ENCODE data around the gene SND1.

Gene SND1

DNA sequence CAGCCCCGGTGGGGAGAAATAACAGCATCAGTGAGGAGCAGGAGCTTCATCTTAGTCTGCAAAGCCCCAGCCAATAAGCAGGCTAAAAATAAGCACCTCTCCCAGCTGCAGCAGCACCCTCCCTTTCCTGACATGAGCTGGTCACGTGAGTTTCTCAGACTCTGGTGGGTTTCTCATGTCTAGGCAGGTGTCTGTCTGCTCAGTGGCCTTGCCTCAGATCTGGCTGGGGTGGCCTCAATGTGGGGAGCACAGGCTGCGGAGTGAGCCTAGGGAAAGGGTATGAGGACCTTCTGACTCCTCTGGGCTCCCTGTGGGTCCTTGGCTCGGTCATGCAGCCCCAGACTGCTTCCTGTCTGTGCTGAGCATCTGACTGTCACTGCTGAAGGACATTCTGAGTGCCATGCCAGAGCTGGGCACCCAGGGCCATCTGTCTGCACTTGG is 460.8 kb downstream of the SND1 start:
- no peak overlapping the region for H3K4me3 ChIP-seq (ENCODE audit: low read depth, low read length)
- no peaks in the 10 kb centered on the region for H3K9me3 ChIP-seq (ENCODE audit: control insufficient read depth, insufficient read depth, low read length)
- H3K27ac ChIP-seq (ENCODE audit: low read depth, low read length) = no peak overlapping the region
- H3K27me3 ChIP-seq (ENCODE audit: control insufficient read depth, insufficient read depth, low read length) = peaks cover 25% of the 10 kb centered on the region
- H3K9ac ChIP-seq (ENCODE audit: low read depth, low read length) = no peak overlapping the region
- H3K4me1 ChIP-seq (ENCODE audit: control insufficient read depth, insufficient read depth, low read length) = no peaks in the 10 kb centered on the region
- H3K36me3 ChIP-seq (ENCODE audit: control insufficient read depth, insufficient read depth, low read length) = no peaks in the 10 kb centered on the region

DNA sequence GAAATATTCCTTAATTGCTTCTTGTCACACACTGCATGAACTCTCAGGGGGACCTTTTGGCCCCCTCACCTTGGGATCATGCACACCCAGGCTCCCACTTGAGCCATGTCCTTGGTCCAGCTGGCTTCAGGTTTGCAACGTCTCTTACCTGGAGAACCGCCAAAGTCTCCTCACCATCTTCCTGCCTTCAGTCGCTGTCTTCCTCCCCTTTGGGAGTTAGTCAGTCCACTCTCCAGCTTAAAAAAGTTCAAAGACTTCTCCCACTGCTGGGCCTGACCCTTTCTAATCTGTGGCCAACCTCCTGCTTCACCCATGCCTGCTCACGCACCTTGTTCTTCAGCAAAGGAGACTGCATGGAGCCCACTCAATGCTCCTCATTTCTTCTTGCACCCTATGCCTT is 461.8 kb downstream of the SND1 start:
- no peak overlapping the region for H3K4me3 ChIP-seq (ENCODE audit: low read depth, low read length)
- H3K27me3 ChIP-seq (ENCODE audit: control insufficient read depth, insufficient read depth, low read length) = peaks cover 21% of the 10 kb centered on the region
- H3K9me3 ChIP-seq (ENCODE audit: control insufficient read depth, insufficient read depth, low read length) = no peaks in the 10 kb centered on the region
- H3K9ac ChIP-seq (ENCODE audit: low read depth, low read length) = no peak overlapping the region
- H3K4me1 ChIP-seq (ENCODE audit: control insufficient read depth, insufficient read depth, low read length) = no peaks in the 10 kb centered on the region
- H3K36me3 ChIP-seq (ENCODE audit: control insufficient read depth, insufficient read depth, low read length) = no peaks in the 10 kb centered on the region
- H3K27ac ChIP-seq (ENCODE audit: low read depth, low read length) = no peak overlapping the region

DNA sequence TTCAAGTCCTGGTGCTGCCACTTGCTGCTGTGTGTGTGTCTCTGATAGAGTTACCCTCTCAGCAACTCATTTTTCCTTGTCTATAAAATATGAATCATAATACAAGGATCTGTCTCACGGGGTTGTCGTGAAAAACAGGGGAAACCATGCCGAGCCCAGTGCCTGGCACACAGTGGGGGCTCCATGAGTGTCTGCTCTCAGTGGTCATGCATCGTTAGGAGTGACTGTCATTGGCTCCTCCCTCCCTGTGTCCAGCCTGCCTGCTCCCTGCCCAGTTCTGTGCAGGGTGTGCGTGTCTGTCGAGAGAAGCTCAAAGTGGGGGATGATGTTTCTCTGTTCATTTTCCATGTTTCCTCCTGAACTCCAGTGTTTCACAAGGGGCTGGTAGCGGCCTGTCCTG is 462.8 kb downstream of the SND1 start:
- H3K9ac ChIP-seq (ENCODE audit: low read depth, low read length) = no peak overlapping the region

DNA sequence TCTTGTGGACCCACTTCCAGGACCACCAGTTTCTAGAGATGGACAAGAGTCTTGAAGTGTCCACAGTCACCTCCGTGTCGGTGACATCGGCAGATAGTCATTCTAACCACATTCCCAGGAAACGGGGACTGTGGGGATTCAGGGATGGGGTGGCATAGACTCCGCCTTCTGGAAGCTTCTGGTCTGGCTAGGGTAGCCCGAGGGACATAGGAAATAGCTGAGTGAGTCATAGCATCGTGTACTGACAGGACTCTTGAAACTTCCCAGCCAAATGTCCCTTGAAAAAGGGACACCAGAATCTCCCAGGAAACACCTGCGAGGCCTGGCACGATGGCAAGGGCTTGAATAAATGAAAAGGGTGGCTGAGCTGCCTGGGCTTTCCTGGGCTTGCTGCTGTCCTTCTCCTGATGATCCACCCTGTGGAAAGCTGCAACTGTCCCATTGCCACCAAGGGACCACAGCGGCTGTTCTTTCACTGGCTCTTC is 463.4 kb downstream of the SND1 start:
- Histone ChIP-seq H3K9me3 (ENCODE audit: control insufficient read depth, insufficient read depth, low read length) (no peaks in the 10 kb centered on the region), H3K4me1 (ENCODE audit: control insufficient read depth, insufficient read depth, low read length) (no peaks in the 10 kb centered on the region), H3K27ac (ENCODE audit: low read depth, low read length) (no peak overlapping the region), H3K9ac (ENCODE audit: low read depth, low read length) (no peak overlapping the region), H3K4me3 (ENCODE audit: low read depth, low read length) (no peak overlapping the region), H3K36me3 (ENCODE audit: control insufficient read depth, insufficient read depth, low read length) (no peaks in the 10 kb centered on the region), H3K27me3 (ENCODE audit: control insufficient read depth, insufficient read depth, low read length) (peaks cover 20% of the 10 kb centered on the region)

More for the DNA sequence above, 462.8 kb downstream of the SND1 start:
- Histone ChIP-seq H3K36me3 (ENCODE audit: control insufficient read depth, insufficient read depth, low read length) (no peaks in the 10 kb centered on the region), H3K4me3 (ENCODE audit: low read depth, low read length) (no peak overlapping the region), H3K9me3 (ENCODE audit: control insufficient read depth, insufficient read depth, low read length) (no peaks in the 10 kb centered on the region), H3K27me3 (ENCODE audit: control insufficient read depth, insufficient read depth, low read length) (peaks cover 20% of the 10 kb centered on the region), H3K4me1 (ENCODE audit: control insufficient read depth, insufficient read depth, low read length) (no peaks in the 10 kb centered on the region), H3K27ac (ENCODE audit: low read depth, low read length) (no peak overlapping the region)

DNA sequence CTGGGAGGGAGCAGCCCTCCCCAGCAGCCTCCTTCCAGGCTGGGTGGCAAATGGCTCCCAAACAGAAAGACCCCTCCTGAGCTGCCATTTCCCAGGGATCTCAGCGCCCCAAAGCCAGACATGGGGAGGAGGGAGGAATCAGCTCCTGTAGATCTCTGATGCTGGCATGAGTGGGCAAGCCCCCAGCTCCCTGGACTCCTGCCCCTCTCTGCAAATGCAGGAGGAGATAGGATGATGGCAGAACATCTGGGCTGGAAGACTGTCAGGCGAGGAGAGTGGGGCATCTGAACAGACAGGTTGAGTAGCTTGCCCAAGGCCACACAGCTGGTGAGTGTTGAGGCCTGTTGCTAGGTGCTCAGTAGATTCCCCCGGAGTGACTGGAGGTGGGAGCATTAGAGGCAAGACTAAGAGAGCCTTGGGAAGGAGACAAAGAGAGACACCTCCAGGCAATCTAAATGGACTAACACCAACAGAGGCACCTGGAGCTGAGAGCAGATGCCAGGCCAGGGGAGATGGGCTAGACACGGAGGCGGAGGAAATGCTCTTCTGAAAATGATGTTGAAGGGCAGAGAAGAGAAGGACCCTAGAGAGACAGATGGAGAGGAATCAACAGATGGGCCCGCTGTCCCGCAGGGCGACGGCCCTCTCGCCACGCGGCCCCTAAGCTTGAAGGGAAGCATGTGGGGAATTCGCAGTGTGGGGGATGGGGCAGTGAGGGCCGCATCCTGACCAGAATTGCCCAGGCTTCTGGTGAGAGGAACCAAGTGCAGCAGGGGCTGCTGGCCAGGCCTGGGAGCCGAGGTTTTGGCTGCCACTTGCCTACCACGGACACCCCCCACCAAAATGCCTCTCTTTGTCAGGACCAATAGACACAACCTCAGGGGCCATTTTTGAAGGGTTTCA is 464.1 kb downstream of the SND1 start:
- Histone ChIP-seq H3K9me3 (ENCODE audit: control insufficient read depth, insufficient read depth, low read length) (no peaks in the 10 kb centered on the region), H3K36me3 (ENCODE audit: control insufficient read depth, insufficient read depth, low read length) (no peaks in the 10 kb centered on the region), H3K9ac (ENCODE audit: low read depth, low read length) (no peak overlapping the region), H3K4me3 (ENCODE audit: low read depth, low read length) (no peak overlapping the region), H3K4me1 (ENCODE audit: control insufficient read depth, insufficient read depth, low read length) (no peaks in the 10 kb centered on the region), H3K27ac (ENCODE audit: low read depth, low read length) (no peak overlapping the region), H3K27me3 (ENCODE audit: control insufficient read depth, insufficient read depth, low read length) (peaks cover 20% of the 10 kb centered on the region)

DNA sequence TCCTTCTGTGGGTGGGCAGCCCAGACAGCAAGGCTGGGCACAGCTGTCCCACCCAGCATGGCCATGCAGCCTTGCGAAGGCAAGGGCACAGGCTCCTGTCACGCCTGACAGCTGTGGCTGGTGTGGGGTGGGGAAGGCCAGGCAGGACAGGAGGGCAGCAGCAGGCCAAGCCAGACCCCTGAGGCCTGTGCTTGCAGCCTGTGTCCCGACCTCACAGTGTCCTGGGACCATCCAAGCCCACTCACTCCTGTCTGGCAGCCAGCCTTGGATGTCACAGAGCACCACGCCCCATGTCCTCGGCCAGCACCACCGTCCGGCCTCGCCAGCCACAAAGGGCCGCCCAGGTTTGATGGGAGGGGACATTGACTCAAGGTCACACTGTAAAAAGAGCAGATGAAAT is 464.7 kb downstream of the SND1 start:
- no peaks in the 10 kb centered on the region for H3K36me3 ChIP-seq (ENCODE audit: control insufficient read depth, insufficient read depth, low read length)
- H3K27ac ChIP-seq (ENCODE audit: low read depth, low read length) = no peak overlapping the region
- H3K4me1 ChIP-seq (ENCODE audit: control insufficient read depth, insufficient read depth, low read length) = no peaks in the 10 kb centered on the region
- H3K9me3 ChIP-seq (ENCODE audit: control insufficient read depth, insufficient read depth, low read length) = no peaks in the 10 kb centered on the region
- H3K9ac ChIP-seq (ENCODE audit: low read depth, low read length) = no peak overlapping the region
- peaks cover 20% of the 10 kb centered on the region for H3K27me3 ChIP-seq (ENCODE audit: control insufficient read depth, insufficient read depth, low read length)
- H3K4me3 ChIP-seq (ENCODE audit: low read depth, low read length) = no peak overlapping the region

DNA sequence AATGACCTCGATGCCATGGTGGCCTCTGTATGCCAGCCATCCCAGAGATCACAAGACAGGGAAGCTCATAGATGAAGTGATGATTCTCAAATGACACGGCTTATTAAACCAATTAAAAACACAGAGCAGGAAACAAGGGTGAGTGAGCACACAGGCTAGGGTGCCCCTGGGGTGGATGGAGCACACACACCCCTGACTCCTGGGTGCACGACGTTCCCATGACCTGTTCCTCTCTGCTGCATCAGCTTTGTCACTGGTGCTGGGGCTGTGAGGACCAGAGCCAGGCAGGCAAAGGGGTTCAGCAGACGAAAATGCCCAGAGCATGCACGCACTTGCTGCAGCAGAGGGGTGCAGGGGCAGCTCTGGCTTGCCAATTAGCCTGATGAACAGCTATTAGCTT is 465.7 kb downstream of the SND1 start:
- Histone ChIP-seq H3K27ac (ENCODE audit: low read depth, low read length) (no peak overlapping the region), H3K4me3 (ENCODE audit: low read depth, low read length) (no peak overlapping the region), H3K36me3 (ENCODE audit: control insufficient read depth, insufficient read depth, low read length) (no peaks in the 10 kb centered on the region), H3K9ac (ENCODE audit: low read depth, low read length) (no peak overlapping the region), H3K9me3 (ENCODE audit: control insufficient read depth, insufficient read depth, low read length) (no peaks in the 10 kb centered on the region), H3K4me1 (ENCODE audit: control insufficient read depth, insufficient read depth, low read length) (no peaks in the 10 kb centered on the region), H3K27me3 (ENCODE audit: control insufficient read depth, insufficient read depth, low read length) (peaks cover 19% of the 10 kb centered on the region)

DNA sequence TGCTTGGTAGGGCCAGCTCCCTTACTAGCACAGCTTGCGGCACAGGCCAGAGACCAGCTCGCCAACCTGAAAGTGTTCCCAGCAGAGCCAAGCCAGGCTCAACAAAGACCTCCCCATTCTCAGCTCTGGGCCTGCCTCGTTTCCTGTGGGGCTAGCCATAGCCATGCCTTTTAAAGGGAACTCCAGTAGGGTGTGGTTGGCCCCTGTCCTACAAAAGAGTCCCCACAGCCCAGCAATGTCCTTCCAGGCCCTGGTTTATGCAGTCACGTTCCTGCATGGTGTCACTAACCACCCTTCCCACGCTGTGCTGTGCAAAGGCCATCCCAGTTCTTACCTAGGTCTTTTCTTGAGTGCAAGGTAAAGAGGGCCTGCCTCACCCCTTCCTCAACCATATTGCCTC is 467.0 kb downstream of the SND1 start:
- Histone ChIP-seq H3K36me3 (ENCODE audit: control insufficient read depth, insufficient read depth, low read length) (no peaks in the 10 kb centered on the region), H3K27me3 (ENCODE audit: control insufficient read depth, insufficient read depth, low read length) (peaks cover 16% of the 10 kb centered on the region), H3K27ac (ENCODE audit: low read depth, low read length) (no peak overlapping the region), H3K9me3 (ENCODE audit: control insufficient read depth, insufficient read depth, low read length) (no peaks in the 10 kb centered on the region), H3K9ac (ENCODE audit: low read depth, low read length) (no peak overlapping the region), H3K4me3 (ENCODE audit: low read depth, low read length) (no peak overlapping the region), H3K4me1 (ENCODE audit: control insufficient read depth, insufficient read depth, low read length) (no peaks in the 10 kb centered on the region; the same call in 1 of the 2 replicates)

DNA sequence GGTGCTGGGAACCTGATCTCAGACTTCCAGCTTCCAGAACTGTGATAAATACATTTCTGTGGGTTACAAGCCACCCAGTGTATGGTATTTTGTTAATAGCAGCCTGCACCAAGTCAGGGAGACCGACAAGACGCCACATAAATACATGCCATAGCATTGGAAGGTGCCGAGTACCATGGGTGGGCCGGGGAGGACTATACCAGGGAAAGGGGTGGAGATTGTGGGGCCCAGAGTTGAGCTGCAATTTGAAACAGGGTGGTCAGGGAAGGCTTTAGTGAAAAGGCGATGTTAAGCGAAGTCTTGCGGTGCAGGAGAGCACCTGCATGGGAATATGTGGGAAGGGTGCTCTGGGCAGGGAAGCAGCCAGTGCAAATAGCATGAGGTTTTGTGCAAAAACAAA is 468.1 kb downstream of the SND1 start:
- Histone ChIP-seq H3K4me3 (ENCODE audit: low read depth, low read length) (no peak overlapping the region), H3K9me3 (ENCODE audit: control insufficient read depth, insufficient read depth, low read length) (no peaks in the 10 kb centered on the region), H3K27ac (ENCODE audit: low read depth, low read length) (no peak overlapping the region), H3K9ac (ENCODE audit: low read depth, low read length) (no peak overlapping the region), H3K27me3 (ENCODE audit: control insufficient read depth, insufficient read depth, low read length) (peaks cover 7% of the 10 kb centered on the region; the same call in 1 of the 2 replicates), H3K4me1 (ENCODE audit: control insufficient read depth, insufficient read depth, low read length) (no peaks in the 10 kb centered on the region; the same call in 1 of the 2 replicates), H3K36me3 (ENCODE audit: control insufficient read depth, insufficient read depth, low read length) (no peaks in the 10 kb centered on the region)

DNA sequence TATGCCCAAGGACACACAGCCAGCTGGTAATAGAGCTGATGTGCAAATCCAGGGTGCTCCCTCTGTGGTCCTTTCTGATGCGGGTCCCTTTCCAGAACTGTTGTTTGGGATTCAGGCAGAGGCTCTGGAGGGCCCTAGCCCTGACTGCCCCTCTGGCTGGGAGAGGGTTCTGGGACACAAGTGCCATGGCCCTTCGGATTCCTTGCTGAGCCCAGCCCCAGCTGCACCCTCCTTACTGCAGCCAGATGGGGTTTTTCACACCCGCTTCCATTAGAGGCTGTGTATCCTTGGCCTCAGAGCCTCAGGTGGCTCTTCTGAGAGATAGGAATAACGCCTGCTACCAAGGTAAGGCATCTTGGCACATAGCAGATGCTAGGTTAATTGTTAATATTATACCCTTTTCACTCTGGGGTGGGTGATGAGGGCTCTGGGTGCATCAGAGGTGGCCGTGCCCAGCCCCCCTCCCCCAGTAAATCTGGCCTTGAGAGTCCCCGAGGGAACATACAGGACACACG is 469.0 kb downstream of the SND1 start:
- Histone ChIP-seq H3K27ac (ENCODE audit: low read depth, low read length) (no peak overlapping the region), H3K27me3 (ENCODE audit: control insufficient read depth, insufficient read depth, low read length) (peaks cover 6% of the 10 kb centered on the region; the same call in 1 of the 2 replicates), H3K36me3 (ENCODE audit: control insufficient read depth, insufficient read depth, low read length) (no peaks in the 10 kb centered on the region), H3K4me3 (ENCODE audit: low read depth, low read length) (no peak overlapping the region), H3K9ac (ENCODE audit: low read depth, low read length) (no peak overlapping the region), H3K4me1 (ENCODE audit: control insufficient read depth, insufficient read depth, low read length) (no peaks in the 10 kb centered on the region; the same call in 1 of the 2 replicates), H3K9me3 (ENCODE audit: control insufficient read depth, insufficient read depth, low read length) (no peaks in the 10 kb centered on the region)

Measured in HUES48 (cell line).